Keratinocyte (primary cell): Measurements from ENCODE around the gene OSBPL10.

Experiments used
- EZH2 ChIP-seq: IDR thresholded peaks from one replicate; pipeline ENCODE4 v1.6.1; 2012; ENCODE audit warnings: inconsistent platforms, mild to moderate bottlenecking, low read length, moderate library complexity
- TF ChIP-seq, protein P1 (sequence below), 3 experiments: IDR thresholded peaks in 1 of 3; conservative IDR thresholded peaks in 1 of 3; optimal IDR thresholded peaks in 1 of 3; 2 replicates in 2 of 3; 3 replicates in 1 of 3; pipeline versions ENCODE3 to v1.5.1; 2011; ENCODE audit warnings: low read length in 3 of 3, mild to moderate bottlenecking in 3 of 3, moderate library complexity in 2 of 3, control low read depth in 1 of 3, inconsistent platforms in 1 of 3; ENCODE audit not compliant: insufficient read depth in 2 of 3; ENCODE audit errors: extremely low read depth in 1 of 3

DNA sequence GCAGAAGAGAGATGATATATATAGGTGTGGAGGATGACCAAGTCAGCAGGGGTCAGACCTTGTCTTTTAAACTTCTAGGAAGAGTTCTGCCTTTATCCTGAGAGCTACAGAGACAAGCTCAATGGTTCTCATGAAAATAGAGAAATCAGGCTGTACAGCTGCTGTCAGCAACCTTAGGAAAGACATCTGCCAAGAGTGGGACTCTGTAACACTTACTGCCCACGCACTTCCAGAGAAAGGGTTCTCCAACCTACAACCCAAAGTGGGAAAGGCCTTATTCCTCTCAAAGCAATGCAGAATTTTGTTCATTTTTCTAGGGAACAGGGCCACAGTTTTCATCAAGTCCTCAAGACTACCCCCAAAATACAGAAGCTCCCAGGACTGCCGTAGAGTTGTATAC lies 309.6 kb downstream of the OSBPL10 start:
- TF ChIP-seq EZH2 = no peak
- TF ChIP-seq, protein P1, sequence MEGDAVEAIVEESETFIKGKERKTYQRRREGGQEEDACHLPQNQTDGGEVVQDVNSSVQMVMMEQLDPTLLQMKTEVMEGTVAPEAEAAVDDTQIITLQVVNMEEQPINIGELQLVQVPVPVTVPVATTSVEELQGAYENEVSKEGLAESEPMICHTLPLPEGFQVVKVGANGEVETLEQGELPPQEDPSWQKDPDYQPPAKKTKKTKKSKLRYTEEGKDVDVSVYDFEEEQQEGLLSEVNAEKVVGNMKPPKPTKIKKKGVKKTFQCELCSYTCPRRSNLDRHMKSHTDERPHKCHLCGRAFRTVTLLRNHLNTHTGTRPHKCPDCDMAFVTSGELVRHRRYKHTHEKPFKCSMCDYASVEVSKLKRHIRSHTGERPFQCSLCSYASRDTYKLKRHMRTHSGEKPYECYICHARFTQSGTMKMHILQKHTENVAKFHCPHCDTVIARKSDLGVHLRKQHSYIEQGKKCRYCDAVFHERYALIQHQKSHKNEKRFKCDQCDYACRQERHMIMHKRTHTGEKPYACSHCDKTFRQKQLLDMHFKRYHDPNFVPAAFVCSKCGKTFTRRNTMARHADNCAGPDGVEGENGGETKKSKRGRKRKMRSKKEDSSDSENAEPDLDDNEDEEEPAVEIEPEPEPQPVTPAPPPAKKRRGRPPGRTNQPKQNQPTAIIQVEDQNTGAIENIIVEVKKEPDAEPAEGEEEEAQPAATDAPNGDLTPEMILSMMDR (optimal IDR thresholded peaks at IDR 0.05 in 1 of 3, IDR thresholded peaks at IDR 0.05 in 1 of 3, conservative IDR thresholded peaks at IDR 0.05 in 1 of 3; ENCODE audit: extremely low read depth in 1 of 3, insufficient read depth in 2 of 3, low read length in 3 of 3) = no peak
